ENCODE measurements around the gene PPIF. TPM values are rescaled to one million over a fixed set of nuclear protein-coding genes. Genes with fewer than 3 reads are reported as not detected.

The PPIF gene
- total and polyA plus RNA-seq, 2 donors (not counting 1 experiment from before 2014, with no cell fraction given), result 50.4 to 100 TPM

DNA sequence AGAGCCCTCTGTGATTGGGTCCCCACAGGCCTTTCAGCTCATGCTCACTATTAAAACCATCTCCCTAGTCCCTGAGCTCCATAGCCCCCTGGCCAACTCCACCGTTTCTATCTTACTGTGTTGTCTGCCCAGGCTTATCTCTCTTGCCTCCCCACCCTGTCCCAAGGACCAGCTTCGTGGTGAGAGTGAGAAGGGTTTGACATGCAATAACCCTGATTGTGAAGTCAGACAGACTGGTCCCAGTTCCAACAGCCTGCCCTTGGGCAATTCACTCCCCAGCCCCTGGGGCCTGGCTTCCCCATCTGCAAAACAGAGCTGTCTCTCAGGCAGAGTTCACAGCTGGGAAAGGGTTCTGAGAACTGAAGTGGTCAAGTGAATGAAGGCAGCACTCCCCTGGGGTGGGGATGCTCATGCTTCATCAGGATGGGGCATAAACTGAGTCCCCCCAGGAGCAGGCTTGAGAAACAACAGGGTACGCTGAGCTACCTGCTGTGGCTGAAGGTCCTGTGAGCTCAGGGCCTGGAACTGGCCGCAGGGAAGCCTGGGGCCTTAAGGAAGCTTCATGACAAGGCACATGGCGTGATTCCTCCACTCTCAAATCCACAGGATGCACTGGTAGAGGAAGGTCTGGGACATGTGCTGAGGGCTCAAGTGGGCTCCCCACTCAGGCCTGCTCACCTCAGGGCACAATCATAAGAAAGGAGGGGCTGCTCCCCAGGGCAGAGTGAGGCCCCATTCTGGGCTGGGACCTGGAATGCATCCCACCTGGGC, 1.8 kb upstream of the PPIF start:
- intact Hi-C loops (cut with micrococcal nuclease), result loop anchor here (5.0 kb wide), 1 partner anchor 278 kb away; the partner anchor contains the start of gene ZMIZ1
- no peaks in the 10 kb centered on the region for H3K27me3 Mint-ChIP-seq
- POLR2A ChIA-PET, result interaction anchor here (1.2 to 1.6 kb wide), 3 partner anchors 12 to 59 kb away, joined by 4 to 6 read pairs (median 4); no protein-coding TSS in a partner anchor

More for the DNA sequence above, 1.8 kb upstream of the PPIF start:
- no peak for ATAC-seq (ENCODE audit: low read depth)
- no peaks in the 10 kb centered on the region for H3K9me3 ChIP-seq (ENCODE audit: control extremely low read depth in 1 of 3, control insufficient read depth in 2 of 3, insufficient read depth in 1 of 3, low read length in 2 of 3)
- WGBS (ENCODE audit: insufficient coverage), result 92% methylated on average over 2 of the region's 5 CpGs
- peaks cover 26% of the 10 kb centered on the region for H3K79me2 ChIP-seq (ENCODE audit: control insufficient read depth, insufficient read depth, low read length)
- H3K27ac ChIP-seq (ENCODE audit: low read length in 2 of 2), result no peak overlapping the region
- H4K20me1 ChIP-seq (ENCODE audit: control insufficient read depth, insufficient read depth, low read length, poor library complexity, severe bottlenecking), result peaks cover 10% of the 10 kb centered on the region
- TF ChIP-seq, protein P1, sequence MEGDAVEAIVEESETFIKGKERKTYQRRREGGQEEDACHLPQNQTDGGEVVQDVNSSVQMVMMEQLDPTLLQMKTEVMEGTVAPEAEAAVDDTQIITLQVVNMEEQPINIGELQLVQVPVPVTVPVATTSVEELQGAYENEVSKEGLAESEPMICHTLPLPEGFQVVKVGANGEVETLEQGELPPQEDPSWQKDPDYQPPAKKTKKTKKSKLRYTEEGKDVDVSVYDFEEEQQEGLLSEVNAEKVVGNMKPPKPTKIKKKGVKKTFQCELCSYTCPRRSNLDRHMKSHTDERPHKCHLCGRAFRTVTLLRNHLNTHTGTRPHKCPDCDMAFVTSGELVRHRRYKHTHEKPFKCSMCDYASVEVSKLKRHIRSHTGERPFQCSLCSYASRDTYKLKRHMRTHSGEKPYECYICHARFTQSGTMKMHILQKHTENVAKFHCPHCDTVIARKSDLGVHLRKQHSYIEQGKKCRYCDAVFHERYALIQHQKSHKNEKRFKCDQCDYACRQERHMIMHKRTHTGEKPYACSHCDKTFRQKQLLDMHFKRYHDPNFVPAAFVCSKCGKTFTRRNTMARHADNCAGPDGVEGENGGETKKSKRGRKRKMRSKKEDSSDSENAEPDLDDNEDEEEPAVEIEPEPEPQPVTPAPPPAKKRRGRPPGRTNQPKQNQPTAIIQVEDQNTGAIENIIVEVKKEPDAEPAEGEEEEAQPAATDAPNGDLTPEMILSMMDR (IDR thresholded peaks at IDR 0.05), result no peak
- no peak for TF ChIP-seq EZH2 (IDR thresholded peaks at IDR 0.05; ENCODE audit: borderline replicate concordance, insufficient read depth, low read depth, low read length, poor library complexity, severe bottlenecking)
- H3K4me2 ChIP-seq (replicated peaks; ENCODE audit: low read depth, low read length, poor library complexity, severe bottlenecking), result no peak overlapping the region
- H2AFZ ChIP-seq (ENCODE audit: insufficient read depth, low read depth, low read length, poor library complexity, severe bottlenecking), result no peak overlapping the region
- no peak overlapping the region for H3K27ac Mint-ChIP-seq
- H3K4me1 ChIP-seq (ENCODE audit: control insufficient read depth in 2 of 2, insufficient read depth in 2 of 2, low read length in 2 of 2), result peaks cover 14 to 26% of the 10 kb centered on the region in 2 donors
- H3K9ac ChIP-seq (ENCODE audit: low read length), result no peak overlapping the region
- H3K4me1 Mint-ChIP-seq, result peaks cover 24% of the 10 kb centered on the region
- CTCF ChIA-PET, result interaction anchor here (1.0 to 3.8 kb wide), 9 partner anchors 11 to 150 kb away, joined by 3 to 15 read pairs (median 4); no protein-coding TSS in a partner anchor
- no peak for DNase-seq
- H3K9me3 Mint-ChIP-seq (ENCODE audit: insufficient read depth), result no peaks in the 10 kb centered on the region
- H3K27me3 ChIP-seq (replicated peaks in 1 of 4; ENCODE audit: control extremely low read depth in 1 of 4, control insufficient read depth in 3 of 4, insufficient read depth in 4 of 4, low read length in 3 of 4), result no peaks in the 10 kb centered on the region
- no peak overlapping the region for H3K4me3 ChIP-seq (ENCODE audit: control extremely low read depth in 1 of 5, extremely low read depth in 1 of 5, insufficient read depth in 1 of 5, low read depth in 2 of 5, low read length in 4 of 5)
- H3K4me3 Mint-ChIP-seq, result no peak overlapping the region
- peaks cover 0 to 20% of the 10 kb centered on the region in 2 experiments for H3K36me3 ChIP-seq (replicated peaks in 1 of 2; ENCODE audit: control extremely low read depth in 1 of 2, control insufficient read depth in 1 of 2, extremely low read depth in 1 of 2, insufficient read depth in 2 of 2, low read length in 1 of 2)
